ENCODE results near the gene TRIM7.

The TRIM7 gene

DNA sequence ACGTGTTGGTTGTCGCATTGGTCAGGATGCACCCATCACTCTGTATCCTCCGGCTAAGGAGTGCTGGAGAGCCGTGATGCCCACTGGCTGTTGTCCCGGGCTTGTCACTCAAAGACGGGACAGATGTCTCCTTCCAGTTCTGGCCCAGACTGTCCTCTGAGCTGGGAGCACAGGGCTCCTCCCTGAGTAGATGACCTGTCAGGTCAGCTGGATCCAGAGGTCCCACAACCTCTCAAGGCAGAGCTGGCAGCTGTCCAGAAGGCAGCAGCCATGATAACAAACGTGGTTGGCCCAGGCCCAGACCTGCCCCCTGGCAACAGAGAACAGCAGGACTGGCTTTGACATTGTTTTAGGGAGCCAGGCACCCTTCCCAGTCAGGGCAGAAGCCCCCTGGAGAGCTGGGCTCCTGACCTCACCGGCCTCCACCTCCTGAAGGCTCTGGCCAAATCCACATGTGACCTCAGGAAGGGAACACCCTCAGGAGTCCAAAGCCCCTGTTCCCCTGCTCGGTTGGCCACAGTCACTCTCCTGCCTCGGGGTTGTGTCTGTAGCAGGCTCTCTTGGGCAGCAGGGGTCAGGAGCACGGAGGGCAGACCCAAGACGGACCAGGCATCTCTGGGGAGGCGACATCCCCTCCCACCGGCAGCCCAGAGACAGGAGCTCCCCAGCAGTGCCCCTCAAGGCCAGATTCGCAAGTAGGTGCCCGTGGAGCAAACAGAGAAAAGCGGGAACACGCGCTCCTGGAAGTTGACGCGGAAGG is 10.3 kb downstream of the TRIM7 start:
- Histone ChIP-seq H3K4me2 (ENCODE audit: low read length) (no peak overlapping the region), H3K9me3 (ENCODE audit: control insufficient read depth, low read length) (no peaks in the 10 kb centered on the region), H2AFZ (no peak overlapping the region), H3K4me3 (ENCODE audit: low read depth, low read length) (no peak overlapping the region), H3K9ac (no peak overlapping the region), H3K27ac (no peak overlapping the region), H3K36me3 (ENCODE audit: control insufficient read depth, insufficient read depth, low read length) (no peaks in the 10 kb centered on the region), H3K4me1 (peaks cover 24% of the 10 kb centered on the region), H3K79me2 (no peaks in the 10 kb centered on the region), H3K27me3 (ENCODE audit: control insufficient read depth, insufficient read depth, low read length) (no peaks in the 10 kb centered on the region)
- TF ChIP-seq, protein P1, sequence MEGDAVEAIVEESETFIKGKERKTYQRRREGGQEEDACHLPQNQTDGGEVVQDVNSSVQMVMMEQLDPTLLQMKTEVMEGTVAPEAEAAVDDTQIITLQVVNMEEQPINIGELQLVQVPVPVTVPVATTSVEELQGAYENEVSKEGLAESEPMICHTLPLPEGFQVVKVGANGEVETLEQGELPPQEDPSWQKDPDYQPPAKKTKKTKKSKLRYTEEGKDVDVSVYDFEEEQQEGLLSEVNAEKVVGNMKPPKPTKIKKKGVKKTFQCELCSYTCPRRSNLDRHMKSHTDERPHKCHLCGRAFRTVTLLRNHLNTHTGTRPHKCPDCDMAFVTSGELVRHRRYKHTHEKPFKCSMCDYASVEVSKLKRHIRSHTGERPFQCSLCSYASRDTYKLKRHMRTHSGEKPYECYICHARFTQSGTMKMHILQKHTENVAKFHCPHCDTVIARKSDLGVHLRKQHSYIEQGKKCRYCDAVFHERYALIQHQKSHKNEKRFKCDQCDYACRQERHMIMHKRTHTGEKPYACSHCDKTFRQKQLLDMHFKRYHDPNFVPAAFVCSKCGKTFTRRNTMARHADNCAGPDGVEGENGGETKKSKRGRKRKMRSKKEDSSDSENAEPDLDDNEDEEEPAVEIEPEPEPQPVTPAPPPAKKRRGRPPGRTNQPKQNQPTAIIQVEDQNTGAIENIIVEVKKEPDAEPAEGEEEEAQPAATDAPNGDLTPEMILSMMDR (IDR thresholded peaks at IDR 0.05): no peak

DNA sequence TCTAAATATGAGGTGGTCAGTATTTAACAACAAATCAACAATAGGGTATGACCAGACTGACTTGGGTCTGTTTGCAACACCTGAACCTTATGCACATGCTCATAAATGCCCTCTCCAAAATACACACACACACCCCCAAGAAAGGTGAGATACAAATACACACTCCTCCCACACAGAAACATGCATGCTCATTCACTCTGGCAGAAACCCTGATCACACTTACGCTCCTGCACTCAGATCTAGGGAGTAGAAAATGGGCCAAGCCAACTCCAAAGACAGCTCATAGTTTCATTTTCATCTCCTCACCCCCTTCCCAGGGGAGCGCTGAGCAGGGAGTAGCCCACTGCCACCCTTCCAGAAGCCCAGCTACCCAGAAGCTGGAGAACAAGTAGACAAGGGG is 11.3 kb downstream of the TRIM7 start:
- H3K9me3 ChIP-seq (ENCODE audit: control insufficient read depth, low read length): no peaks in the 10 kb centered on the region
- H3K27me3 ChIP-seq (ENCODE audit: control insufficient read depth, insufficient read depth, low read length): no peaks in the 10 kb centered on the region
- H3K79me2 ChIP-seq: no peaks in the 10 kb centered on the region
- no peak overlapping the region for H3K9ac ChIP-seq
- TF ChIP-seq, protein P1 (IDR thresholded peaks at IDR 0.05): no peak
- H3K36me3 ChIP-seq (ENCODE audit: control insufficient read depth, insufficient read depth, low read length): no peaks in the 10 kb centered on the region
- H3K4me3 ChIP-seq (ENCODE audit: low read depth, low read length): no peak overlapping the region
- no peak overlapping the region for H3K4me2 ChIP-seq (ENCODE audit: low read length)
- peaks cover 15% of the 10 kb centered on the region for H3K4me1 ChIP-seq
- no peak overlapping the region for H3K27ac ChIP-seq
- no peak overlapping the region for H2AFZ ChIP-seq

DNA sequence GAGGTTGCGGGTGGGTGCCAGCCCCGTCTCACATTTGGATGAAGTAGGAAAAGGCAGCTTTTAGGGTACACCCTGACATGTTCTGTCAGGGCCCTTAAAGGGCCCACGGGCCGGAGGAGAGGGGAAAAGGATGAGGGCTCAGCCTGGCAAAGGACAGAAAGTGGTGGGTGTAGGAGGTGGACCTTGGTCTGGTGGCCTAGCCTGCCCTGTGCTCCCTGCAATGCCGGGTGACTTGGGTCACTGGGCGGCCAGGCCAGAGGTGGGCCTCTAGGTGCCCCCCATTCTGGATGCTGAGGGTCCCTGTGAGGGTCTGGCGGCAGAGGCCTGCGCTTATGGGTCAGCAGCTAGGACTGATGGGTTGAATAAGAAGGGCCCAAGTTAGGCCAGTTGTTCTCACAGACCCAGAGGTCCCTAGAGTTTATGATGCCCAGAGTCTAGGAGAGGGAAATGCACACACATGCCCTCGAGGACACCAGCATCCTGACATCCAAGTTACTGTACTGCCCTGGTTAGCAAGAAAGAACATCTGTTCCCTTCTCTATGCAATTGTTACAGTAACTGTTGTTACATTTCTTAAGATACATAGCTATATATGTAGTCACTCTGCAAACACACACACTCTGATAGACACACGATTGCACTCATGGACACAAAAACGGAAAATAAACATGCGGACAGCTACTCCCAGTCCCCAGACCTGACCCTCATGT is 12.5 kb downstream of the TRIM7 start:
- Histone ChIP-seq H3K27me3 (ENCODE audit: control insufficient read depth, insufficient read depth, low read length) (no peaks in the 10 kb centered on the region), H3K27ac (peak overlapping the region; percentile 85), H3K4me3 (ENCODE audit: low read depth, low read length) (peak overlapping the region; percentile 63), H3K36me3 (ENCODE audit: control insufficient read depth, insufficient read depth, low read length) (no peaks in the 10 kb centered on the region), H3K9ac (peak overlapping the region; percentile 69), H2AFZ (peak overlapping the region; percentile 95), H3K4me1 (peaks cover 7% of the 10 kb centered on the region), H3K4me2 (ENCODE audit: low read length) (peak overlapping the region; percentile 83), H3K79me2 (no peaks in the 10 kb centered on the region), H3K9me3 (ENCODE audit: control insufficient read depth, low read length) (no peaks in the 10 kb centered on the region)
- TF ChIP-seq, protein P1 (IDR thresholded peaks at IDR 0.05): no peak

DNA sequence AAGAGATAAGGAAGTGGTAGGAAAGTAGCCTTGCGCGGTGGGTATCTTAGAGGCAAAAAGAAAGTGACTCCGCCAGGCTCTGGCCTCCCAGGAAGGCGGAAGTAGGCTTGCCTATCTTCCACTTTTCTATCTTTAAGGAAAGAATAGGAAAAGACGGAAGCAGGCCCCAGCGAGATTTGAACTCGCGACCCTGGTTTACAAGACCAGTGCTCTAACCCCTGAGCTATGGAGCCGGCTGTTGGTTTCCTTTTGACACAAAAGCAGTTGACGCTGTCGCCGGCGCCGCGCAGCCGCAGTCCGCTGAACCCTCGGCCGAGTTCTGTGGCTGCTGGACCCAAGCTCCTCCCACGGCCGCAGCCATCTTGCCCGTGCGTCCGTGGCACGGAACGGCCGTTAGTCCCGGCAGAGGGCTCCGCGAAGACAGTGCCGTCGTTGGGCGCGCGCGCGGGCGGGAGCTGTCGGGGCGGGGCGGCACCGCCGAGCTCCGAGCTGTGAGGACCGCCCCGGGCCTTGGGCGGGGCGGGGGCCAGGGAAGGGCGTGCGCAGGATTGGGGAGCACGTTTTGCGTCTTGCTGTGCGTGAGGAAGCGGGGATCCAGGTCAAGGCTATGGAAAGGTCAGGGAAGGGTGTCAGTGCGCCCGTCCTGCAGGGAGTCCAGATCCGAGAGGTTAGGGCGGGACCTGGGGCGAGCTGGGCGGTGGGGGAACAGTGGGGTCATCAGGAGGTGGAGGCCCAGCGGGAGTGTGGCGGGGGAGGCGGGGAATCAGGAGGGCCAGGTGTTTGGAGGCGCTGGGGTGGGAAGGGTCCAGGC is 13.3 kb downstream of the TRIM7 start:
- TF ChIP-seq, protein P1 (IDR thresholded peaks at IDR 0.05): peak; percentile 33
- peak overlapping the region; percentile 63 for H3K4me3 ChIP-seq (ENCODE audit: low read depth, low read length)
- H3K4me1 ChIP-seq: peaks cover 7% of the 10 kb centered on the region
- peak overlapping the region; percentile 69 for H3K9ac ChIP-seq
- no peaks in the 10 kb centered on the region for H3K79me2 ChIP-seq
- peak overlapping the region; percentile 95 for H2AFZ ChIP-seq
- peak overlapping the region; percentile 85 for H3K27ac ChIP-seq
- H3K4me2 ChIP-seq (ENCODE audit: low read length): peak overlapping the region; percentile 83
- no peaks in the 10 kb centered on the region for H3K27me3 ChIP-seq (ENCODE audit: control insufficient read depth, insufficient read depth, low read length)
- H3K9me3 ChIP-seq (ENCODE audit: control insufficient read depth, low read length): no peaks in the 10 kb centered on the region
- H3K36me3 ChIP-seq (ENCODE audit: control insufficient read depth, insufficient read depth, low read length): no peaks in the 10 kb centered on the region
